ENCODE measurements around the gene SPTB. TPM values are rescaled to one million over a fixed set of nuclear protein-coding genes. Genes with fewer than 3 reads are reported as not detected.

Gene SPTB
- total and polyA plus RNA-seq, 8 donors = under 0.01 to 3.5 (median 0.55) TPM; not detected in 2

- Histone ChIP-seq H3K4me1 (peaks cover 0 to 3% (median 0%) of the 10 kb centered on the region in 4 donors), H3K27me3 (peaks cover 0 to 3% (median 0%) of the 10 kb centered on the region in 3 donors), H3K27ac (no peak overlapping the region), H3K36me3 (no peaks in the 10 kb centered on the region), H3K9me3 (no peaks in the 10 kb centered on the region), H3K4me3 (no peak overlapping the region)
- TF ChIP-seq CTCF (IDR thresholded peaks at IDR 0.05) (peak in 3 of 7 experiments; percentile 22 to 48 (median 42)), POLR2AphosphoS5 (IDR thresholded peaks at IDR 0.05) (no peak)
- 50 to 72% (median 59%) methylated on average over 3 of the region's 3 CpGs for WGBS, 5 donors
- intact Hi-C loops (cut with DNase I; ENCODE audit: low total_unique reads) = no loop called here
- peak in 1 of 2 donors; percentile 41 for DNase-seq
Measured at GRCh38 chr14:64800000-64800399, 79.7 kb downstream of the SPTB start.

- TF ChIP-seq POLR2A (IDR thresholded peaks at IDR 0.05) (no peak), CTCF (IDR thresholded peaks at IDR 0.05) (no peak), POLR2AphosphoS5 (IDR thresholded peaks at IDR 0.05) (no peak)
- intact Hi-C loops (cut with DNase I; ENCODE audit: low total_unique reads) = no loop called here
- H3K4me1 ChIP-seq = peaks cover 0 to 3% (median 0%) of the 10 kb centered on the region in 4 donors
- peaks cover 0 to 3% (median 0%) of the 10 kb centered on the region in 3 donors for H3K27me3 ChIP-seq
- WGBS, 5 donors = 93 to 97% (median 96%) methylated on average over 10 of the region's 10 CpGs
- DNase-seq = no peak
- no peak overlapping the region for H3K4me3 ChIP-seq
- no peaks in the 10 kb centered on the region for H3K9me3 ChIP-seq
- no peak overlapping the region for H3K27ac ChIP-seq
- H3K36me3 ChIP-seq = no peaks in the 10 kb centered on the region
Measured at GRCh38 chr14:64799555-64799954, 80.2 kb downstream of the SPTB start.

DNA sequence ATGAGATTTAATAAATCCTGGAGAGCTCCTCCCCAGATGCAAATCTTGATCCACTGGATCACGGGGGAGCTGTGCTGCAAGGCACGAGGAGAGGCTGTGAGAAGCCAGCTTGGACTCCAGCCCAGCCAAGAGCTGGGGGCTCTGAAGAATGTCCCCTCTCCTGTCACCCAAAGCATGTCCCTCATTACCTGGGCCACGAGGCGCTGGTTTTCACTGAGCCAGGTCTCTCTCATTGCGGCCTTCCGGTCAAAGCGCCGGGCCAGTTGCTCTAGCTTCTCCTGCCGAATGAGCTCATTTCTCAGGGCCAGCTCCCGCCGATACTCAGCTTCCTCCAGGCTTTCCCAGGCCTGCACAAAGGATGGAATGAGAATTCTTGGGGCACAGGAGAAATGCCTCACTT is 83.3 kb downstream of the SPTB start:
- Histone ChIP-seq H3K9me3 (no peaks in the 10 kb centered on the region), H3K27me3 (peaks cover 0 to 3% (median 0%) of the 10 kb centered on the region in 3 donors), H3K4me3 (no peak overlapping the region), H3K27ac (no peak overlapping the region), H3K4me1 (peaks cover 0 to 3% (median 0%) of the 10 kb centered on the region in 4 donors), H3K36me3 (no peaks in the 10 kb centered on the region)
- no peak for DNase-seq
- 89 to 95% (median 92%) methylated on average over 11 of the region's 11 CpGs for WGBS, 5 donors
- no peak for TF ChIP-seq EP300 (IDR thresholded peaks at IDR 0.05)
- TF ChIP-seq POLR2A (IDR thresholded peaks at IDR 0.05) = no peak
- TF ChIP-seq CTCF (IDR thresholded peaks at IDR 0.05) = no peak
- no peak for TF ChIP-seq POLR2AphosphoS5 (IDR thresholded peaks at IDR 0.05)
- intact Hi-C loops (cut with DNase I; ENCODE audit: low total_unique reads) = no loop called here

GRCh38 chr14:64795921-64796320 is 83.8 kb downstream of the SPTB start:
- H3K27ac ChIP-seq = no peak overlapping the region
- peaks cover 0 to 3% (median 0%) of the 10 kb centered on the region in 4 donors for H3K4me1 ChIP-seq
- peaks cover 0 to 3% (median 0%) of the 10 kb centered on the region in 3 donors for H3K27me3 ChIP-seq
- H3K36me3 ChIP-seq = no peaks in the 10 kb centered on the region
- 82 to 92% (median 86%) methylated on average over 3 of the region's 3 CpGs for WGBS, 5 donors
- H3K4me3 ChIP-seq = no peak overlapping the region
- intact Hi-C loops (cut with DNase I; ENCODE audit: low total_unique reads) = no loop called here
- TF ChIP-seq EP300 (IDR thresholded peaks at IDR 0.05) = no peak
- no peak for TF ChIP-seq CTCF (IDR thresholded peaks at IDR 0.05)
- TF ChIP-seq POLR2A (IDR thresholded peaks at IDR 0.05) = no peak
- no peak for TF ChIP-seq POLR2AphosphoS5 (IDR thresholded peaks at IDR 0.05)
- DNase-seq = no peak
- no peaks in the 10 kb centered on the region for H3K9me3 ChIP-seq
